DLD1 (cell line): ENCODE data around the gene PSMB7.

ENCODE experiments used
- in situ Hi-C: cut with HindIII; loops from 2 replicates; pipeline ENCODE4 v1.10.0; 2017; ENCODE audit warnings: low sequenced_read_pairs

Gene PSMB7

GRCh38 chr9:124386201-124386600 lies 29.0 kb downstream of the PSMB7 start:
- in situ Hi-C loops = loop anchor here (25.0 kb wide), 1 partner anchor 274 kb away; no protein-coding TSS in a partner anchor

- in situ Hi-C loops = loop anchor here (25.0 kb wide), 1 partner anchor 273 kb away; no protein-coding TSS in a partner anchor
Measured at GRCh38 chr9:124385623-124386022, 29.6 kb downstream of the PSMB7 start.

GRCh38 chr9:124384846-124385245 lies 30.4 kb downstream of the PSMB7 start:
- in situ Hi-C loops = loop anchor here (25.0 kb wide), 1 partner anchor 273 kb away; no protein-coding TSS in a partner anchor

- in situ Hi-C loops = loop anchor here (25.0 kb wide), 1 partner anchor 272 kb away; no protein-coding TSS in a partner anchor
Measured at GRCh38 chr9:124384210-124384609, 31.0 kb downstream of the PSMB7 start.

- in situ Hi-C loops = loop anchor here (25.0 kb wide), 1 partner anchor 269 kb away; no protein-coding TSS in a partner anchor
Measured at GRCh38 chr9:124381170-124381945, 33.9 kb downstream of the PSMB7 start.

GRCh38 chr9:124377551-124378406 lies 37.5 kb downstream of the PSMB7 start:
- in situ Hi-C loops = loop anchor here (25.0 kb wide), 1 partner anchor 265 kb away; no protein-coding TSS in a partner anchor

- in situ Hi-C loops = loop anchor here (25.0 kb wide), 1 partner anchor 264 kb away; no protein-coding TSS in a partner anchor
Measured at GRCh38 chr9:124376329-124376728, 38.9 kb downstream of the PSMB7 start.

- in situ Hi-C loops = loop anchor here (25.0 kb wide), 1 partner anchor 263 kb away; no protein-coding TSS in a partner anchor
Measured at GRCh38 chr9:124375726-124376125, 39.5 kb downstream of the PSMB7 start.

- in situ Hi-C loops = no loop called here
Measured at GRCh38 chr9:124373851-124374250, 41.4 kb downstream of the PSMB7 start.

- in situ Hi-C loops = no loop called here
Measured at GRCh38 chr9:124373386-124373785, 41.9 kb downstream of the PSMB7 start.

GRCh38 chr9:124372038-124372437 lies 43.2 kb downstream of the PSMB7 start:
- in situ Hi-C loops = no loop called here

GRCh38 chr9:124370896-124371582 lies 44.2 kb downstream of the PSMB7 start:
- in situ Hi-C loops = no loop called here

- in situ Hi-C loops = no loop called here
Measured at GRCh38 chr9:124369231-124369797, 45.9 kb downstream of the PSMB7 start.

GRCh38 chr9:124368692-124369091 lies 46.5 kb downstream of the PSMB7 start:
- in situ Hi-C loops = no loop called here

- in situ Hi-C loops = no loop called here
Measured at GRCh38 chr9:124366476-124367220, 48.6 kb downstream of the PSMB7 start.

- in situ Hi-C loops = no loop called here
Measured at GRCh38 chr9:124365036-124365435, 50.2 kb downstream of the PSMB7 start.

GRCh38 chr9:124364141-124364540 lies 51.1 kb downstream of the PSMB7 start:
- in situ Hi-C loops = no loop called here

- in situ Hi-C loops = no loop called here
Measured at GRCh38 chr9:124363326-124364096, 51.7 kb downstream of the PSMB7 start.

- in situ Hi-C loops = no loop called here
Measured at GRCh38 chr9:124361128-124361527, 54.1 kb downstream of the PSMB7 start.
